PC-3 (cell line): ENCODE measurements around the gene TMCC3.

Source experiments
- EZH2 ChIP-seq: fragments of 300-600 bp; sonication (generic); IDR thresholded peaks from one replicate; pipeline ENCODE4 v1.6.1; 2017; ENCODE audit warnings: antibody characterized with exemption, mild to moderate bottlenecking, low read length; ENCODE audit not compliant: unreplicated experiment
- EZH2phosphoT487 ChIP-seq: fragments of 300-600 bp; sonication (generic); IDR thresholded peaks from 2 replicates; pipeline ENCODE4 v1.6.1; 2018; ENCODE audit warnings: mild to moderate bottlenecking, antibody characterized with exemption, low read length, borderline replicate concordance
- TF ChIP-seq, protein P1 (sequence below): fragments of 300-600 bp; sonication (generic); conservative IDR thresholded peaks from 2 replicates; pipeline ENCODE4 v1.5.1; 2017; ENCODE audit warnings: antibody characterized with exemption, low read depth, mild to moderate bottlenecking, low read length

- TF ChIP-seq, protein P1, sequence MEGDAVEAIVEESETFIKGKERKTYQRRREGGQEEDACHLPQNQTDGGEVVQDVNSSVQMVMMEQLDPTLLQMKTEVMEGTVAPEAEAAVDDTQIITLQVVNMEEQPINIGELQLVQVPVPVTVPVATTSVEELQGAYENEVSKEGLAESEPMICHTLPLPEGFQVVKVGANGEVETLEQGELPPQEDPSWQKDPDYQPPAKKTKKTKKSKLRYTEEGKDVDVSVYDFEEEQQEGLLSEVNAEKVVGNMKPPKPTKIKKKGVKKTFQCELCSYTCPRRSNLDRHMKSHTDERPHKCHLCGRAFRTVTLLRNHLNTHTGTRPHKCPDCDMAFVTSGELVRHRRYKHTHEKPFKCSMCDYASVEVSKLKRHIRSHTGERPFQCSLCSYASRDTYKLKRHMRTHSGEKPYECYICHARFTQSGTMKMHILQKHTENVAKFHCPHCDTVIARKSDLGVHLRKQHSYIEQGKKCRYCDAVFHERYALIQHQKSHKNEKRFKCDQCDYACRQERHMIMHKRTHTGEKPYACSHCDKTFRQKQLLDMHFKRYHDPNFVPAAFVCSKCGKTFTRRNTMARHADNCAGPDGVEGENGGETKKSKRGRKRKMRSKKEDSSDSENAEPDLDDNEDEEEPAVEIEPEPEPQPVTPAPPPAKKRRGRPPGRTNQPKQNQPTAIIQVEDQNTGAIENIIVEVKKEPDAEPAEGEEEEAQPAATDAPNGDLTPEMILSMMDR, result no peak
- TF ChIP-seq EZH2 (no peak), EZH2phosphoT487 (no peak)
Measured at GRCh38 chr12:94599189-94599588, 51.2 kb downstream of the TMCC3 start.
